IPS-15b (cell line): Measurements from ENCODE around the gene ANP32E.

Experiments used
- H3K27me3 ChIP-seq: one replicate; pipeline ENCODE4 v1.6.1; 2013; ENCODE audit warnings: low read length; ENCODE audit not compliant: control insufficient read depth, insufficient read depth
- H3K36me3 ChIP-seq: one replicate; pipeline ENCODE4 v1.6.1; 2013; ENCODE audit warnings: low read length; ENCODE audit not compliant: control insufficient read depth, insufficient read depth
- H3K4me1 ChIP-seq: one replicate; pipeline ENCODE4 v1.6.1; 2013; ENCODE audit warnings: mild to moderate bottlenecking, low read length; ENCODE audit not compliant: control insufficient read depth, insufficient read depth
- H3K4me3 ChIP-seq: one replicate; pipeline ENCODE4 v1.5.1; 2013; ENCODE audit warnings: low read depth, low read length
- H3K9ac ChIP-seq: one replicate; pipeline ENCODE4 v1.6.1; 2013; ENCODE audit warnings: low read depth, mild to moderate bottlenecking, low read length
- H3K9me3 ChIP-seq: one replicate; pipeline ENCODE4 v1.6.1; 2013; ENCODE audit warnings: mild to moderate bottlenecking, low read length; ENCODE audit not compliant: control insufficient read depth, insufficient read depth

Gene ANP32E

DNA sequence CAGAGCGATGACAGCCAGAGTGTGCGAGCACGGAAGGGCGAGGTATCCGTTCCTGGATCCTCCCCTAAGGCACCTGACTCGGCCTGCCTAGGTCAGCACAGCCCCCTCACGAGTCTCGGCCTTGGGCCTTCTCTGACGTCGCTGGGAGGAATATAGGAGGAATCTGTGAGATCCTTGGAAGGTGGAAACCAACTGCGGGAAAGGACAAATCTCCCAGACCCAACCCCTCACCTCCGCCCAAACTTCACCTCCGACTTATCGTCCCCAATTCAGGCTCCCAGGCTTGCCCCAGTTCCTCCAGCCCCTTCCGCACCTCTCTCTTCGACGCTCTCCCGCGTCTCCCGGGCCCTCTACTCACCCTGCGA lies 32.4 kb upstream of the ANP32E start:
- Histone ChIP-seq H3K36me3 (peaks cover 24% of the 10 kb centered on the region), H3K4me3 (peak overlapping the region; percentile 90), H3K9ac (peak overlapping the region; percentile 93), H3K9me3 (no peaks in the 10 kb centered on the region), H3K27me3 (no peaks in the 10 kb centered on the region), H3K4me1 (peaks cover 9% of the 10 kb centered on the region)

DNA sequence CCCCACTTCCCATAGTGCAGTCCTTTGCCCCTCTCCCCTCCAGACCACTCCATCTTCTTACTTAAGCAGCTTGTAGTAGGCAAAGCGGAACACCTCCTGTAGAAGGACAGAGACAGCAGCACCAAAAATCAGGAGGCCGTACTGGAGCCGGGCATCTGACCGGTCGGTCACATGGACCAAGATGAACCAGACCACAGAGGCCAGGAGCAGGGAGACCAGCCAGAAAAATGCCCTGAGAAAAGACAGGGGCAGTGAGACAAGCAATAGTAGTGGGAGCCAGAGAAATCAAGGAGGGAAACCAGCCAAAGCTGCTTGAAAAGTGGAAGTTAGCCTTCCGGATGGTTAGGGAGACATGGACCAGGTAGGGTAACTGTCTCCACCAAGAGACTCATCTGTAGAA lies 32.0 kb upstream of the ANP32E start:
- H3K36me3 ChIP-seq: peaks cover 26% of the 10 kb centered on the region
- H3K9ac ChIP-seq: peak overlapping the region; percentile 93
- H3K27me3 ChIP-seq: no peaks in the 10 kb centered on the region
- H3K4me3 ChIP-seq: peak overlapping the region; percentile 90
- no peaks in the 10 kb centered on the region for H3K9me3 ChIP-seq
- H3K4me1 ChIP-seq: peaks cover 5% of the 10 kb centered on the region

DNA sequence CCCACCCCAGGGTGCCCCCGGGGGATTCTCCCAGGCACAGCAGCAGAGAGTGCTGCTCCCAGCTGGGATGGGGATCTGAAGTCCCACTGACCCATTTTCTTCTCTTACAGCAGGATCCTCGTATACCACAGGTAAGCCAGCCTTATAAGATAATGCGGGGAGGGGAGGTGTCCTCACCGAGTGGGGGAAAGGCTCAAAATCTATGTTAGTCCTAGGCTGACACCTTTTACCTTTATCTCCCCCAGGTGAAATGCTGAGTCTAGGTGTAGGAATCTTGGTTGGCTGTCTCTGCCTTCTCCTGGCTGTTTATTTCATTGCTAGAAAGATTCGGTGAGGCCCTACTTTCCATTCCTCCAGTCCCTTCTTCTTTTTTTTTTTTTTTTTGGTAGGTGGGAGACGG lies 27.6 kb upstream of the ANP32E start:
- no peaks in the 10 kb centered on the region for H3K27me3 ChIP-seq
- peaks cover 11% of the 10 kb centered on the region for H3K4me1 ChIP-seq
- no peaks in the 10 kb centered on the region for H3K9me3 ChIP-seq
- H3K4me3 ChIP-seq: no peak overlapping the region
- peak overlapping the region; percentile 8 for H3K9ac ChIP-seq
- H3K36me3 ChIP-seq: peaks cover 35% of the 10 kb centered on the region

DNA sequence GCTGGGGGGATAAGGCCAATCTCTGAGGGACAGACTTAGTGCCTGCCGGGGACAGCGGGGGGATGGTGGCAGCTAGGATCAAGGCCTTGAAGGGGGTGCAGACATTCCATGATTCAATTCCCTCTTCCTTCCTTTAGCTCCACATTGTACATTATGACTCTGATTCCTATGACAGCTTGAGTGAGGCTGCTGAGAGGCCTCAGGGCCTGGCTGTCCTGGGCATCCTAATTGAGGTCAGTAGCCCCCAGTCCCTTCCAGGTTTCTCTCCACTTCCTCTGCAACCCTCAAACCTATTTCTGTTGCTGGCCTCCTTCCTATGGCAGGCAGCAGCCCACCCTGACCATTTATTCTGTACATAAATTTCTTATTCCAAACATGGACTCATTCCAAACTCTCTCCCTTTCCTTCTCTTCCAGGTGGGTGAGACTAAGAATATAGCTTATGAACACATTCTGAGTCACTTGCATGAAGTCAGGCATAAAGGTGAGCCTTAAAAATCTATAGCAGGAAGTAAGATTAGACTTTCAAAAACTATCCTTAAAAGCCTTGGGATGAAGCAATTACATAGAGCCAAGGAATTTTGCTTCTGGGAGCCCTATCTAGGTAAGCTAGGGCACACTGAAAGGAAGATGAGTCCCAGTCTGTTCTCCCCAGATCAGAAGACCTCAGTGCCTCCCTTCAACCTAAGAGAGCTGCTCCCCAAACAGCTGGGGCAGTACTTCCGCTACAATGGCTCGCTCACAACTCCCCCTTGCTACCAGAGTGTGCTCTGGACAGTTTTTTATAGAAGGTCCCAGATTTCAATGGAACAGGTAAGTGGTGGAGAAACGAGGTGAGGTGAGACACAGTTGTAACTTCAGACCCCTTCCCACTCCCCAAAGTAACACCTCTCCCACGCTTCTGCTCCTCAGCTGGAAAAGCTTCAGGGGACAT lies 26.7 kb upstream of the ANP32E start:
- Histone ChIP-seq H3K4me3 (no peak overlapping the region), H3K9ac (no peak overlapping the region), H3K36me3 (peaks cover 35% of the 10 kb centered on the region), H3K4me1 (peaks cover 9% of the 10 kb centered on the region), H3K9me3 (no peaks in the 10 kb centered on the region), H3K27me3 (no peaks in the 10 kb centered on the region)

DNA sequence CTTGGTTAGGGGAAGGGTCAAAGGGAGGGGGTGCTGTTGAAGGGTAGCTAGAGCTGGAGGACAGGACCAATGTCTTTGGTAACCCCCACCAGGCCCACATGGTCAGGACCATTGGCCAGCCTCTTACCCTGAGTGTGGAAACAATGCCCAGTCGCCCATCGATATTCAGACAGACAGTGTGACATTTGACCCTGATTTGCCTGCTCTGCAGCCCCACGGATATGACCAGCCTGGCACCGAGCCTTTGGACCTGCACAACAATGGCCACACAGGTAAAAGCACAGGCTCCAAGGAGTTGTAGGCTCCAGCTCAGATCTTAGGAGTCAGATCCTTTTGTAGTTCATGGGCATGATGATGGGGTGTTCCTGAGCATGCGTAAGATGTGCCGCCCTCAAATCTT lies 25.5 kb upstream of the ANP32E start:
- Histone ChIP-seq H3K4me3 (no peak overlapping the region), H3K9ac (no peak overlapping the region), H3K27me3 (no peaks in the 10 kb centered on the region), H3K4me1 (peaks cover 14% of the 10 kb centered on the region), H3K36me3 (peaks cover 29% of the 10 kb centered on the region), H3K9me3 (no peaks in the 10 kb centered on the region)

DNA sequence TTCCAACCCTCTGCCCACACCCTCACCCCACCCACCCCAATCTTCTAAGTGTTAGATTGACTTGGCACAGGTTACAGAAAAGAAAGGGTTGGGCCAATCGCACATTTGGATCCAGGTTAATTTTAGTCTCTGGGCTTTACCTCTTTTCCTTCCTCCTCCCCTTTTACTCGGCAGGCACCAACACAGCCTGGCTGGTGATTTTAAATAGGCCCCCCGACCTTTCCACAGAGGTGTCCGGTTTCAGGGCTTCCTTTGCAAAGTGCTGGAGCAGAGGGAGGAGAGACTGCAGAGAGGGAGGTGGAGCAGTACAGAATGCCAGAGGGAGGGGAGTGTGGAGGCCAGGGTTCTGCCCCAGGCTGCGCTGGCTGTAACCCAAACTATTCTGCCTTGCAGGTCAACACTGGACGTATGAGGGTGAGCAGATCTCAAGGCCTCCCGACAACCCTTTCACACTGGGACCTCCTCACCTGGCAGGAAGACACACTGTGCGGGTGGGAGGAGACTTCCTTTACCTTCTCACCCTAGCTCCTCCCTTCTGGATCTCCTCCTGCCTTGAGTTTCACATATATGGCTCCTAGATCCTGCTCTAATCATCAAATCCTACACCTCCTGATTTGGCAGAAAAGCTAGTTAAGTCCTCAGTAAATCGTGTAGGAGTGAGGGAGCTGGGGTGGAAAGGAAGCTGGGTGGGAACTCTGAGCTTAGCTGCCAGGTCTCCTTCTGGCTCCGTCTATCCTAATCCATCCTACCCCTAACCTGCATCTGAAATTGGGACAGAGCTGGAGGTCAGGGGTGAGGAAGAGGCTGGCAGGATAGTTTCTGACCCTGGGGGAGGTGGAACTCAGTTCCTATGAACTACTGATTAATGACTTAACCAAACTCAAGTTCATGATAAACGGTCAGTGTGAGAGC lies 24.1 kb upstream of the ANP32E start:
- Histone ChIP-seq H3K27me3 (no peaks in the 10 kb centered on the region), H3K4me1 (peaks cover 19% of the 10 kb centered on the region), H3K9ac (peak overlapping the region; percentile 58), H3K36me3 (peaks cover 22% of the 10 kb centered on the region), H3K9me3 (no peaks in the 10 kb centered on the region), H3K4me3 (peak overlapping the region; percentile 77)

DNA sequence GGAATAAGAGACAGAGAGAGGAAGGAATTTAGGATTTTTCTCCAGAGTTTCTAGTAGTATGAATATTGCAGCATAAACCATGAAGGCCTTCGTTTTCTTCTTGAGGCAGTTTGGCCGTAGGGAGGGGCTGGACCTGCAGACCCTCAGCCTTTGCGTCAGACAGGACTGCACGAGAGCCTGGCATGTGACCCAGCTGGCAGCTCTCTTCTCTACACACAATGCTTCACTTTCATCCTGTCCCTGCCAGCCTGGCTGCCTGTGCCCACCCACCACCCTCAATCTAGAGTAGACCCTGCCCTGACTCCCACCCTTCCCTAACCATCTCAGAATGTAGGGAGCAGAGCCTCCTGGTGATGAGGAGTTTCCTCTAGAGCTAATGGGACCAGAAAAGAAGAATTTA lies 23.3 kb upstream of the ANP32E start:
- Histone ChIP-seq H3K9me3 (no peaks in the 10 kb centered on the region), H3K9ac (peak overlapping the region; percentile 58), H3K4me3 (peak overlapping the region; percentile 77), H3K36me3 (peaks cover 14% of the 10 kb centered on the region), H3K27me3 (no peaks in the 10 kb centered on the region), H3K4me1 (peaks cover 19% of the 10 kb centered on the region)

DNA sequence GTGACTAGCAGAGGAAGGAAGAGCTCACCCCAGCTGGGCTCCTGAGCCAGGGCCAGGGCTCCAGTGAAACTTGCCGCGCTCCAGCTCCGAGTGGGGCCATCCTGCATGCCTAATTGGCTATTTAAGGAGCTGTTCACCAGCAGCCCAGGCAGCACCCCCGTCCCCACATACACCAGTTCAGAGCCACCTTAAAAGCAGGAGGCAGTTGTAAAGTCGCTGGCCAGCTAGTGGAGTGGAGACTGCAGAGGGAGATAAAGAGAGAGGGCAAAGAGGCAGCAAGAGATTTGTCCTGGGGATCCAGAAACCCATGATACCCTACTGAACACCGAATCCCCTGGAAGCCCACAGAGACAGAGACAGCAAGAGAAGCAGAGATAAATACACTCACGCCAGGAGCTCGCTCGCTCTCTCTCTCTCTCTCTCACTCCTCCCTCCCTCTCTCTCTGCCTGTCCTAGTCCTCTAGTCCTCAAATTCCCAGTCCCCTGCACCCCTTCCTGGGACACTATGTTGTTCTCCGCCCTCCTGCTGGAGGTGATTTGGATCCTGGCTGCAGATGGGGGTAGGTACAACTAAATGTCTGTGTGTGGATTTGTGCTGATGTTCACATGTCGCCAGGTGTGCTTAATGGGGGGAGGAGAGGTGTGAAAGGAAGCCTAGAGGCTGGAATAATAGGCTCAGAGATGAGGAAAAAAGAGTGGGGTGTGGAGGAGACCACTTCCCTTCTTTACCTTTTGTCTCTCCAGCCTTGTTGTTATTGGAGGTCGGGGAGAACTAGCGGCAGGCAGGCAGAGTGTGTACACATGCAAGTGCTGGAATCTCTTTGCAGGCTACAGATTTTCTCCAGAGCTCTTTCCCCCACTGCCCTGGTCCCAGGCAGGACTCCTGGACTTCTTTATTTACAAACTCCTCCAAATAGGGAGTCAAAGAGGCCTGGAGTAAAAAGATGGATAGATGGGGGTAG lies 22.0 kb upstream of the ANP32E start, which contains the start of gene CA14:
Gene CA14, plus strand, starts transcription at position 151 of the 962 bp plus-strand sequence. Its CDS starts 355 bp downstream, at position 506.
- H3K4me3 ChIP-seq: peak within 1 kb of the TSS; percentile 77

DNA sequence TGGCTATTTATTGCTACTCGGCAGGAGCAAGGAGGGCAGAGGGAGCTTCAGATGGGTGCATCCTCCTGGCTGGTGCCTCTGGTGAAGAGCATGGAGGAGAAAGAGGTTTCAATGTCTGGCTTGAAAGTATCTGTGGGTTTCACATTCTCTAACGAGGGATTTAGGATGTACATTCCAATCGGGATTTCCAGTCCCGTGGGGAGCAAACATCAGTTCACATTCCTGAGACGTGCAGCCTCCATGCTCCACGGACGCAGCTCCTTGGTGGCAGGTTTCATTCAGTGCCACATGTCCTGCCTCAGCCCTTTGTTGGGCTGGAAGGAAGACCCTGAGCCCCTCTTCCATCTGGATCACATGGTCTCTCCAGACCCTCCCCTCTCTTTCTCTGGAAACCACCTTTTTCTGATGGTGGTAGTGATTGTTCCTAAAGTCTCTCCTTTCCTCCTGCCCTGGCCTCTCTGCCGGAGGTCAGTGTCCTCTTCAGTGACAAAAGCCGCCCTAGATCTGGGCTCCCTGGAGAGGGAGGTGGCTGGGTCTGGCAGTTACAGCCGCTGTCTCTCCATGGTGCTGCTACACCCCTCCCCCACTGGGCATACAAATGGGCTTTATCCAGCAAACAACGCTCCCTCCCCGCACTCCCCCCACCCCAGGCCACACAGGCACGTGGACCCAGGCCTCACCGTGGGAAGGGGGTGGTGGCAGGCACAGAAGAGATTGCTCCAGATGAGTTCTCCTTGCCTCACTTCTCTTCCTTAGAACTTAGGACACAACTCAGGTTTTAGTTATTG lies 20.8 kb upstream of the ANP32E start:
- H3K9ac ChIP-seq: peak overlapping the region; percentile 95
- no peaks in the 10 kb centered on the region for H3K27me3 ChIP-seq
- H3K4me3 ChIP-seq: peak overlapping the region; percentile 77
- H3K36me3 ChIP-seq: peaks cover 6% of the 10 kb centered on the region
- peaks cover 19% of the 10 kb centered on the region for H3K4me1 ChIP-seq
- H3K9me3 ChIP-seq: no peaks in the 10 kb centered on the region

More for the DNA sequence above, 22.0 kb upstream of the ANP32E start, which contains the start of gene CA14:
- H3K9ac ChIP-seq: peak within 1 kb of the TSS; percentile 95
- no peaks in the 10 kb centered on the region for H3K9me3 ChIP-seq
- H3K27me3 ChIP-seq: no peaks in the 10 kb centered on the region
- peaks cover 10% of the 10 kb centered on the region for H3K36me3 ChIP-seq
- H3K4me1 ChIP-seq: peaks cover 19% of the 10 kb centered on the region

DNA sequence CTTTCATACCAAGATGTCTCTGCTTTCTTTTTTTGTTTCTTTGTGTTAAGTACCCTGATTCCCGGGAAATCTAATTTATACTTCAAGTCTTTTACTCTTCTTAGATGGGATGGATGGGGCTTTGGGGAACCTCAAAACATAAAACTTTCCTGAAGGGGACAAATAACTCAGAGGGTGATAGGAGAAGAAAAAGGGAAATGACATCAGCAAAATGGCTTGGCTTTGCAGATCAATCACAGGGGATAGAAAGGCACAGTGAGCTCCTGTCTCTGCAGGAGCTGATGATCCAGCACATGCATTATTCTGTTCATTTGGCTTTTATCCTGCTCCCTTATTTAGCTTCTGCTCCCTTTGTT lies 20.3 kb upstream of the ANP32E start:
- peaks cover 19% of the 10 kb centered on the region for H3K4me1 ChIP-seq
- H3K9me3 ChIP-seq: no peaks in the 10 kb centered on the region
- peak overlapping the region; percentile 95 for H3K9ac ChIP-seq
- no peaks in the 10 kb centered on the region for H3K27me3 ChIP-seq
- H3K4me3 ChIP-seq: peak overlapping the region; percentile 77
- peaks cover 2% of the 10 kb centered on the region for H3K36me3 ChIP-seq
